SJSA1 (cell line): ENCODE data around the gene PALLD. TPM values are rescaled to one million over a fixed set of nuclear protein-coding genes. Genes with fewer than 3 reads are reported as not detected.

Experiments
- DNase-seq, 2 experiments: peaks; one replicate each; pipeline ENCODE4 v3.0.0-alpha.2; 2015 to 2020; ENCODE audit warnings: low spot score in 2 of 2, low read depth in 1 of 2
- H3K27ac ChIP-seq: fragments of 250-450 bp; sonication (Bioruptor Pico); 2 replicates; pipeline ENCODE4 v1.5.1; 2020; ENCODE audit warnings: mild to moderate bottlenecking, moderate library complexity
- H3K27me3 ChIP-seq: fragments of 250-450 bp; sonication (Bioruptor Pico); replicated peaks from 2 replicates; pipeline ENCODE4 v1.5.1; 2020; ENCODE audit warnings: mild to moderate bottlenecking, moderate library complexity
- H3K36me3 ChIP-seq: fragments of 250-450 bp; sonication (Bioruptor Pico); 2 replicates; pipeline ENCODE4 v1.5.1; 2020; ENCODE audit warnings: mild to moderate bottlenecking
- H3K4me1 ChIP-seq: fragments of 250-450 bp; sonication (Bioruptor Pico); replicated peaks from 2 replicates; pipeline ENCODE4 v1.6.1; 2021; ENCODE audit warnings: mild to moderate bottlenecking
- H3K4me3 ChIP-seq: fragments of 250-450 bp; sonication (Bioruptor Pico); 2 replicates; pipeline ENCODE4 v1.5.1; 2020; ENCODE audit warnings: mild to moderate bottlenecking
- H3K9me3 ChIP-seq: fragments of 250-450 bp; sonication (Bioruptor Pico); replicated peaks from 2 replicates; pipeline ENCODE4 v1.5.1; 2020; ENCODE audit warnings: mild to moderate bottlenecking
- total RNA-seq: library from RNA; depleted of rRNA; stranded (reverse); fragments of >200 nt; shearing (Covaris generic); gene quantifications from 2 replicates; pipeline ENCODE4 v1.2.3, GENCODE V29; 2014

The PALLD gene
- total RNA-seq, 1 experiment from 2014 or later: 118 TPM

DNA sequence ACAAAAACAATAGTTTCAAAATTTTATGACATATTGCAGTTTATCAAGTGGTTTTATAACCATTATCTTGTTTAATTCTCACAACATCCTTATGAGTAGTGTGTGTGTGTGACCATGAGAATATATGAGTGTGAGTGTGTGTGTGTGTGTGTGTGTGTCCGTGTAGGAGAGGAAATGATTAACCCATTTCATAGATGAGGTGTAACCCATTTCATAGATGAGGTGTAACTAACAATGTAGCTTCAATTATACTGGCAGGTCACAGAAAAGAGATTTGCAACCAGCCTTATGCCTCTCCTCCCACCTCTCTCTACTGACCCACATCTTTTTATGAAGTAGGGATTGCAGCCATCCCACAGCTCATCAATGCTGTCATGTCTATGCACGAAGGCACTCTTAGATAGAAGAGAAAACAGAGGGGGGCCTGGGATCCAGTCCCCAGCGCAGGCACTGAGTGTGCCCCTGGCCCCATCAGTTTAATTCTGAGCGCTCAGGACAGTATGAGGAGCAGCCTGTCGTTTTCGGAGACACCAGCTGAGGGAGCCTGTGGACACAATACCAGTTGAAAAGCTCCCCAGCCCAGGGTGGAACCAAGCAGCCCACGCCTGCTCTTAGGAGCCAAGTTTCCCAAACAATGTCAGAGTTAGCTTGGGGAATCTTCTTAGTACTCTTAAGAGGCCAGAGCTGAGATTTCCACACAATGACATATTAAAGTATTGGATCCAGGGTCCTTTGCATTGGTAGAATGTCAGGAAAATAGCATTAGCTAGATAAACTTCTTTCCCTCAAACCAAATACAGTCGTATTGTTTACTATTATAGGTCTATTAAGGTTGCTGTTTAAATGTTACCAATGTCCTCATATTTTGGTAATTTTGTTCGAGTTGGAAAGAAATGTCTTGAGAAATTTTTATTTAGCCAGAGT, 88.6 kb downstream of the PALLD start:
- Histone ChIP-seq H3K36me3 (no peaks in the 10 kb centered on the region), H3K27me3 (no peaks in the 10 kb centered on the region), H3K27ac (peak overlapping the region; percentile 81), H3K4me3 (no peak overlapping the region), H3K4me1 (peaks cover 64% of the 10 kb centered on the region), H3K9me3 (no peaks in the 10 kb centered on the region)
- DNase-seq: peak; percentile 85 to 92

DNA sequence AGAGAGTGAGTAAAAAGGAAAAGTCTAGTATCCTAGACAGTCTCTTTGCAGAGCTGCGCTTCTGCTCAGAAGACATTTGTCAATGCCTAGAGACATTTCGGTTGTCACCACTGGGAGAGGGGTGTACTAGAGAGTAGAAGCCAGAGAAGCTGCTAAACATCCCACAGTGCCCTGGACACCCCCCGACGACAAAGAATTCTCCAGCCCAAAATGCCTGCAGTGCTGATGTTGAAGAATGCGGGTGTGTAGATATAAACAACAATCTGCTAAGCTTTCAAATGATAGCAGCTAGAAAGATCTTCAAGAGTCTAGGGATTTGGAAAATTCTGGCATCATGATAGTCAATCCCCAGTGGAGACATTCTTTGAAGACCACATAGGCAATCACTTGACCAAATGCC, 90.1 kb downstream of the PALLD start:
- Histone ChIP-seq H3K36me3 (no peaks in the 10 kb centered on the region), H3K27ac (peak overlapping the region; percentile 67), H3K9me3 (no peaks in the 10 kb centered on the region), H3K4me1 (peaks cover 64% of the 10 kb centered on the region), H3K27me3 (no peaks in the 10 kb centered on the region), H3K4me3 (no peak overlapping the region)
- peak; percentile 57 to 59 for DNase-seq

DNA sequence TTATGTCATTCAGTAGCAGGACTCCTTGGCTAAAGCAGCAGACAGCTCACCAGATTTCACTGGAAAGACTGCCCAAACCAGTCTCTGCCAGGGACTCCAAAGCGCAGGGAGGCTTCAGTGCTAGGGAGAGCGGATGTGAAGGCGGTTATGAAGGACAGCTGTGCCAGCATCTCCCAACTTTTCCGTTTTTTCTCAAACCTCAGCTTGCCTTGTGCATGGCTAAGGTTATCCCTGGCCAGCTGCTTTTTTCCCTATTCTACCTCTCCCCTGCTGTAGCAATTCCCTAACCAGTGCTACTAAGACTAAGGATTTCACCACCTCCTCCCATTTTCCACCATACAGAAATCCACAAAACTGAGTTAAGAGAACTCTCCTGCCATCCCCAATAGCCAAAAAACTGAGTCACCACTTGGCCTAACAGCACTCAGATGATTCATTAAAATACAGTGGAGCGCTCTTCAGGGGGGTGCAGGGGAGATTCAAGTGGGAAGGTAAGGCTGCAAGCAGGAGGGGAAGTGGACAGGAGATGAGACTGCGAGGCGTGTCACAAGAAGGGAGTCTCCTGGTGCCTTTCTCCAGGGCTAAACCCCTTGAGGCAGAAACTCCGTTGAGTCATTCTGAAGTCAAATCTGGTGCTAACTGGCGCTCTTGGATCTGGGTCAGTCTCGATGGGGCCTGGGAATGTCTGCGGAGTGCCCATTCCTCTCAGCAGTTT, 90.7 kb downstream of the PALLD start:
- DNase-seq: peak; percentile 76 to 87

DNA sequence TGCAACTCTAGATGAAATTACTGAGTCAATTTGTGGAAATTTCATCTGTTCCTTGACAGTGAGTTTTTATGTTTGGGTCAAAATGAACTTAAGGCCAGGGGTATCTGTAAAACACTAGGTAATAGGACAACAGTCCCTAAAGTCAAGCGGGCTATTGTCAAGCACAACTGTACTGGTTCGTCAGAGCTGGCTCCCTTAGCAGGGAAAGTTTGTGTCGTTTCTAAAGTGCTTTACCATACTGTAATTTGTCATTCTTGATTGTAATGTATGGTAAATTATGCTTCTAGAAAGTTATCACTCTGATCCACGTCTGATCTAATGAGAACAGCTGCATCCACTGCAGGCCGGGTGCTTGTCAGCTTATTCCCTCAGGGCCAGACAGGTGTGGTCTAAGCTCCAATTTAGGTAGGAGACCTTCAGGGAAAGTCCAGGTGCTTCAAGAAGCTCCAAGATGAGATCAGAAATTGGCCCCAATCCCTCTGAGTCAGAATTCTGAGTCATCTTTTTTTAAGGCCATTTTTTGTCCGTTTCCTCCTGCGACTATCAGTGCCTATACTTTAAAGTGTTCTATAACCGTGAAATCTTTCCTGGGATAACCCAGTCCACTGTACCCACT, 92.2 kb downstream of the PALLD start:
- Histone ChIP-seq H3K4me3 (no peak overlapping the region), H3K9me3 (no peaks in the 10 kb centered on the region), H3K27ac (peak overlapping the region; percentile 33), H3K36me3 (no peaks in the 10 kb centered on the region), H3K27me3 (no peaks in the 10 kb centered on the region), H3K4me1 (peaks cover 68% of the 10 kb centered on the region)
- peak in 1 of 2 experiments; percentile 70 for DNase-seq

More for the DNA sequence above, 90.7 kb downstream of the PALLD start:
- H3K4me1 ChIP-seq: peaks cover 64% of the 10 kb centered on the region
- H3K27me3 ChIP-seq: no peaks in the 10 kb centered on the region
- peak overlapping the region; percentile 67 for H3K27ac ChIP-seq
- H3K36me3 ChIP-seq: no peaks in the 10 kb centered on the region
- H3K9me3 ChIP-seq: no peaks in the 10 kb centered on the region
- no peak overlapping the region for H3K4me3 ChIP-seq

DNA sequence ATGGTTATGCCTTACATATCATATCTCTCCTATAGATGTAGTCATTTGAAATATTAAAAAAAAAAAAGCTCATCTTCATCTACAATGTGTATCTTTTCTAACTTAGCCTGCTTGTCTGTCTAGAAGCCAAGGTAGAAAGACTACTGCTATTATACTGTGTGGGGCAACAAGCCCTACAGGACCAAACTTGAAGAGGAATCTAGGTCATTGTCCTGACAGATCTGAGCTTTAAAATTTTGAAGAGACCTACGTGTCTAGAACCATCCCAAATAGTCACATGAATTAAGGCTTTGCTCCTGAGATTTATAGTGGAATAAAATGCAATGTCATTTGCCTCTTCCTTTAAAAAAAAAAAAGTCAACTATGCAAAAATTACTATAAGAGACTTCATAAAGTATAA, 95.8 kb downstream of the PALLD start:
- Histone ChIP-seq H3K36me3 (no peaks in the 10 kb centered on the region), H3K4me3 (no peak overlapping the region), H3K27ac (no peak overlapping the region), H3K27me3 (no peaks in the 10 kb centered on the region), H3K9me3 (no peaks in the 10 kb centered on the region), H3K4me1 (peaks cover 31% of the 10 kb centered on the region)
- DNase-seq: no peak

DNA sequence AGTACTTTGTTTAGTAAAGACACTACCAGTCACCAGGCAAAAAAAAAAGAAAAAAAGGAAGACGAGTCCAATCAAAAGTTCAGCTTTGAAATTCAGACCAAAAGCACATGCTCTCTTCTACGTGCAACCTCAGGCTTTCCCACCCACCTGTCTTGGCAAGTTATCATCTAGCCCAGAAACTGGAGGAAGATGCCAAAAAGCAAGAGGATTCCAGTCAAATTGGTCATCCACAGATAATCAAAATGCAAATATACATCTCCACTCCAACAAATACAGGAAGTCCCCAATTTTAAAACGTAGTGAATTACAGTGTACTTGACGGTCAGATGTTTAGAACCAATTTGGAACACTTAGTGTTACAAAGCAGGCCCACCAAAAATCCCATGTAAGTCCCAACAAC, 96.5 kb downstream of the PALLD start:
- H3K36me3 ChIP-seq: no peaks in the 10 kb centered on the region
- no peak overlapping the region for H3K4me3 ChIP-seq
- no peaks in the 10 kb centered on the region for H3K27me3 ChIP-seq
- no peaks in the 10 kb centered on the region for H3K9me3 ChIP-seq
- no peak overlapping the region for H3K27ac ChIP-seq
- DNase-seq: peak in 1 of 2 experiments; percentile 34
- H3K4me1 ChIP-seq: peaks cover 24% of the 10 kb centered on the region

DNA sequence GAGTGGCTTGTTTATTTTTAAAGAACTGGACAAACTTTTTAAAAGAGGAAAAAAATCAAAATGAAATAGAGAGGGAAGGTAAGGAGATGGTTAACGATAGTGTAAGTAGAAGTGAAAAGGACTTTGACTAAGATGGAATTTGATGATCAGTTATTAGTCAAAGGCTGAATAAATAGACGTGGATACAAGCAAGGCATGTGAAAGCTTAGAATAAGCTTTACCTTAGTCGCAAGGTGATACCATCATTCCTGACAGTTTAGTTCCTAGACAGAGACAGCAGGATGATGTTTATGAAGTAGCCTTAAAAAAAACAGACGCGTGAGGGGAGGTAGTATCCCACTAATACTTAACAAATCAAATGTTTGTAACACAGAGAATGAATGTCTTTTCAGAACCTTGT, 97.3 kb downstream of the PALLD start:
- H3K9me3 ChIP-seq: no peaks in the 10 kb centered on the region
- no peak overlapping the region for H3K4me3 ChIP-seq
- H3K27me3 ChIP-seq: no peaks in the 10 kb centered on the region
- peaks cover 17% of the 10 kb centered on the region for H3K4me1 ChIP-seq
- H3K36me3 ChIP-seq: no peaks in the 10 kb centered on the region
- DNase-seq: no peak
- H3K27ac ChIP-seq: no peak overlapping the region

DNA sequence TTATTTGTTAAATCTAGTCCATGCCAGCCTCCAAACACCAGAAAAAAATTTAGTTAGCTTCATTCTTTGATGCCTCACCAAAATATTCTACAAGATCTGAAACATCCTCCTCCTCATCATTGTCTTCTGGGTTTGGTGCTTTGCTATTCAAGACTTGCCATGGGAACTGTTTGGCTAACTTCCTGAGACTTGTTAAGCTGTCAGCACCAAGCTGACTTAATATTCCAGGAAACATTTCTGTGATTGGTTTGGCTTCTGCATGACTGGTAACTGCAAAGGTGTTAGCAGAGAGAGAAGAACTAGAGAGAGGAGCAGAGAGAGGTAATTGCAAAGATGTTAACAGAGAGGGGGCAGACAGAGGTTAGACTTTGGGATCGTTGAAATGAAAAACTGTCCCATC, 101.3 kb downstream of the PALLD start:
- no peak for DNase-seq
- Histone ChIP-seq H3K4me1 (peaks cover 8% of the 10 kb centered on the region), H3K36me3 (no peaks in the 10 kb centered on the region), H3K27ac (no peak overlapping the region), H3K4me3 (no peak overlapping the region), H3K9me3 (no peaks in the 10 kb centered on the region), H3K27me3 (no peaks in the 10 kb centered on the region)

DNA sequence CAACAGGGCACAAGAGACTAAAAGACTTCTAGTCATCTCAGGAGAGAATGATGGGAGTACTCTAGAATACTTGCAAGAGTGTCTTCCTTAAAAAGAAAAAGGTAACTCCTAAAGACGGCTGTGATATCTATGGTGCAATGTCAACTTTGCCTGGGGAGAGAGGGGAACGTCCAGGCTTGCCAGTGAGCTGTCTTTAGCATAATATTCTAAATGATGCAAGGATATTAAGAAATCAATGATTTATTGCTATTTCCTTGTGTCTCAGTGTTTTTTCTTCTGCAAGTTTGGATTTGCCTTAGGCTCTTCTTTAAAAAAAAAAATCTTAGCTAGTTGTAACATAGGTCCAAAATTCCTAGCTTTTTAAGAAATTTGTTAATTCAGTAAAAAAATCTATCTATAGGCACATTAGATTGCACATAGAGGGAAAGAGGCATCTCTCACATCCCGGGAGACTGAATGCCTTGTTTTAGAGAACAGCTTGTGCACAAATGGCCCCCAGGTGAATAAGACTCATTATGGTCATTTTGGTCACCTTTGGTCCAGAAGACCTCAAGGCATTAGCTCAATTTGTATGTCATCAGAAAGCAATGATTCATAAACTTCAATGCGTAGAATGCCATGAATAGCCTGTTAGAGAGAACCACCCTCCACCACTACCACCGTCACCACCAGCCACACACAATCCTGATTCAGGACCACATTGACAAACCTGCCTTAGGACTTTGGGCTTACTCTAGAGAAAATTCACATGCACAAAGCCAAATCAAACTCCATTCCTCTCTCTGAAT, 104.1 kb downstream of the PALLD start:
- H3K36me3 ChIP-seq: no peaks in the 10 kb centered on the region
- no peaks in the 10 kb centered on the region for H3K27me3 ChIP-seq
- peaks cover 26% of the 10 kb centered on the region for H3K4me1 ChIP-seq
- H3K4me3 ChIP-seq: no peak overlapping the region
- DNase-seq: no peak
- H3K27ac ChIP-seq: no peak overlapping the region
- no peaks in the 10 kb centered on the region for H3K9me3 ChIP-seq

DNA sequence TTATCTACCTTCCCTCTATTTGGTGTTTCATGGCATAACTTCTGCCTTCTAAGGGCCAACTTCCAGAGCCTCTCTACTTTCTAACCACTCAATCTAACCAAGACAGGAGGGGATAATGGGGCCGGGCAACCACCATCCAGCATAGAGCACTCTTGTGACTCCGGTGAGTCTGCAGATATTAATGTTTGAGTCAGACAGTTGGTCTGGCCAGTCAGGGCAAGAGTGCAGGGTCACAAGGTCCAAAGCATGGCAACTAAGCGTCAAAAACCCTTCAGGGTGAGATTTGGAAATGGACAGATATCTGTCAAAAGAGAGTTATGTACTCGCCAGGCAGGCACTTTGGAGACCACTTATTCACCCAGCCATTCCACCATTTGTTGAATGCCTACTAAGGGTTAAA, 105.0 kb downstream of the PALLD start:
- DNase-seq: no peak
- H3K36me3 ChIP-seq: no peaks in the 10 kb centered on the region
- H3K27ac ChIP-seq: no peak overlapping the region
- H3K9me3 ChIP-seq: no peaks in the 10 kb centered on the region
- no peaks in the 10 kb centered on the region for H3K27me3 ChIP-seq
- H3K4me1 ChIP-seq: peaks cover 26% of the 10 kb centered on the region
- H3K4me3 ChIP-seq: no peak overlapping the region

DNA sequence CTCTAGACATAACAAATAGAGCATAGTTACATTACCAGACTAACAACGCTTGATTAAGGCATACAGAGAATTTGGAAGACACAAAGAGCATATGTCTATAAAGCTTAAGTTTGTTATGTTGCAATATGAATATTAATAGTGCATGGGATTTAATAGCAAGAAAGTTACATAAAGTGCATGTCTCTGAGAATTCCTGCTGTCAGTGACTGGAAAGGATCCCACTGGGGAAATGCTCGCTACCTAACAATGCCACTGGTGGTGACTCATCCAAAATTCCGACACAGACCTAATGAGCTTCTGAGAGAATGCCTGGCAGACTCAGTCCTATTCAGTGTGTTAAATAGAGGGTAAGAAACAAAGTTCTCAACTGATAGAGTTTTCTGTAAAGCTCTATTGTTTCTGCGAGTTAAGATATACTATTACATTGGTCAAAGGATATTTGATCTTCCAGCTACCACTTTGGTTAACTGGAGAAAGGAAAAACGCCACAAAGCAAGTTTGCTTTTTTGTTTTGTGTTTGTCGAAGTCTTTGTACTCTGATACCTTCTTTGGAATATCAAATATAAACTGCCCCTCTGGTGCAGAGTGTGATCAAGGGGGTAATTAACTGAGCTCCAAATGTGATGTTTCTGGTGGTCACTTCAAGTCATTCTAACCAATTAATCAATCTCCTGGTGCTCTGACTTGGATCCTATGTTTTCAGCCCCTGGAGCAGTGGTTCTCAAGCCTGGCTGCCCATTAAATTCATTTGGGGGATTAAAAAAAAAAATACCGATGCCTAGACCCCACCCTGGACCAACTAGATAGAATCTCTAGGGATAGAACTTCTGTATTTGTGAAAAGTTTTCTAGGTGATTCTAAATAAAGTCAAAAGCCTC, 107.9 kb downstream of the PALLD start:
- Histone ChIP-seq H3K4me1 (peaks cover 36% of the 10 kb centered on the region), H3K9me3 (no peaks in the 10 kb centered on the region), H3K27ac (peak overlapping the region; percentile 63), H3K4me3 (no peak overlapping the region), H3K36me3 (no peaks in the 10 kb centered on the region), H3K27me3 (no peaks in the 10 kb centered on the region)
- peak; percentile 83 to 86 for DNase-seq

DNA sequence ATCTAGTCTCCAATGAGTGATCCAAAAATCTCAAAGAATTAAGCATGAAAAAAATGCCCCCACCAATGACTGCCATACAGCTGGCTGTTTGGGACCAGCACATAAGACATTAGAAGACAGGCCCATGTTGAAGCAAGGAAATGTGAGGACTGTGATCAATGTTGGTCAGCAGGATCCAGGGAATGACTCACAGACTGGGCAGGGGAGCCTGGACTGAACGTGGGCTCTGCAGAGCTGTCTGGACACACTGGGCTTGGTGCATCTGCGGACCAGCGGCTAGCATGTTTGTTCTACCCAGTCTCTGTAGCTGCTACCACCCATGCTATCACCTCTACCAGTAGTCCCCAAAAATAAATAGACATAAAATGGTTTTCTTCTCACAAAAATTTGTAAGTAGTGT, 108.6 kb downstream of the PALLD start:
- Histone ChIP-seq H3K9me3 (no peaks in the 10 kb centered on the region), H3K27me3 (no peaks in the 10 kb centered on the region), H3K36me3 (no peaks in the 10 kb centered on the region), H3K4me3 (no peak overlapping the region), H3K27ac (peak overlapping the region; percentile 63), H3K4me1 (peaks cover 36% of the 10 kb centered on the region)
- DNase-seq: peak; percentile 42 to 52
